PC-3 (cell line): Measurements from ENCODE around the gene MSH6. TPM values are rescaled to one million over a fixed set of nuclear protein-coding genes. Genes with fewer than 3 reads are reported as not detected.

Experiments used
- ATAC-seq: fragments of 200-7000 bp; cut with Tn5 transposase; 2 replicates; pipeline ENCODE4 v1.9.1; 2020; ENCODE audit warnings: mild to moderate bottlenecking, moderate library complexity
- BruUV-seq: library from RNA; stranded (reverse); fragments of 400-500 nt; replicated peaks from 2 replicates; lab custom pipeline; 2021; lab: Mats Ljungman, UMichigan
- CTCF ChIA-PET: fragments of 300-600 bp; sonication (Branson Sonifier 250); formaldehyde crosslinking; loops from one replicate; lab custom pipeline; 2022; ENCODE audit warnings: antibody characterized with exemption; lab: Charles Lee
- POLR2A ChIA-PET: fragments of 300-600 bp; sonication (Branson Sonifier 250); formaldehyde crosslinking; loops from one replicate; lab custom pipeline; 2022; ENCODE audit warnings: antibody characterized with exemption; ENCODE audit not compliant: unreplicated experiment; lab: Charles Lee
- DNase-seq: peaks from one replicate; pipeline ENCODE4 v3.0.0-alpha.2; 2015
- H2AFZ ChIP-seq: fragments of 300-600 bp; sonication (generic); 2 replicates; pipeline ENCODE4 v1.6.0; 2016; ENCODE audit warnings: antibody characterized with exemption, low read length
- H3F3A ChIP-seq: fragments of 300-600 bp; sonication (generic); one replicate; pipeline ENCODE4 v1.6.0; 2017; ENCODE audit warnings: antibody characterized with exemption, low read length, control low read depth, mild to moderate bottlenecking; ENCODE audit not compliant: unreplicated experiment
- H3K27ac ChIP-seq: fragments of 300-600 bp; sonication (generic); 2 replicates; pipeline ENCODE4 v1.5.1; 2016; ENCODE audit warnings: mild to moderate bottlenecking, low read length
- H3K27me3 ChIP-seq: fragments of 300-600 bp; sonication (generic); 2 replicates; pipeline ENCODE4 v1.6.1; 2016; ENCODE audit warnings: low read length, mixed read lengths
- H3K36me3 ChIP-seq: fragments of 300-600 bp; sonication (generic); 2 replicates; pipeline ENCODE4 v1.6.1; 2016; ENCODE audit warnings: low read depth, mixed run types, low read length, mixed read lengths
- H3K4me1 ChIP-seq: fragments of 300-600 bp; sonication (generic); 2 replicates; pipeline ENCODE4 v1.5.1; 2016; ENCODE audit warnings: low read length; ENCODE audit not compliant: insufficient read depth
- H3K4me2 ChIP-seq: fragments of 300-600 bp; sonication (generic); 2 replicates; pipeline ENCODE4 v1.6.0; 2016; ENCODE audit warnings: low read length
- H3K4me3 ChIP-seq: fragments of 300-600 bp; sonication (generic); 2 replicates; pipeline ENCODE4 v1.5.1; 2016; ENCODE audit warnings: mild to moderate bottlenecking, low read length, mixed read lengths
- H3K79me2 ChIP-seq: fragments of 300-600 bp; sonication (generic); 2 replicates; pipeline ENCODE4 v1.6.1; 2017; ENCODE audit warnings: low read length, mixed read lengths
- H3K9ac ChIP-seq: fragments of 300-600 bp; sonication (generic); 2 replicates; pipeline ENCODE4 v1.6.0; 2016; ENCODE audit warnings: mild to moderate bottlenecking, low read length
- H3K9me2 ChIP-seq: fragments of 300-600 bp; sonication (generic); replicated peaks from 2 replicates; pipeline ENCODE4 v1.6.1; 2016; ENCODE audit warnings: mixed run types, low read length, mixed read lengths
- H3K9me3 ChIP-seq: fragments of 300-600 bp; sonication (generic); 2 replicates; pipeline ENCODE4 v1.6.1; 2016; ENCODE audit warnings: low read length, mixed read lengths
- H4K20me1 ChIP-seq: fragments of 300-600 bp; sonication (generic); 2 replicates; pipeline ENCODE4 v1.6.1; 2016; ENCODE audit warnings: low read length, mixed read lengths
- EZH2 ChIP-seq: fragments of 300-600 bp; sonication (generic); IDR thresholded peaks from one replicate; pipeline ENCODE4 v1.6.1; 2017; ENCODE audit warnings: antibody characterized with exemption, mild to moderate bottlenecking, low read length; ENCODE audit not compliant: unreplicated experiment
- EZH2phosphoT487 ChIP-seq: fragments of 300-600 bp; sonication (generic); IDR thresholded peaks from 2 replicates; pipeline ENCODE4 v1.6.1; 2018; ENCODE audit warnings: mild to moderate bottlenecking, antibody characterized with exemption, low read length, borderline replicate concordance
- intact Hi-C: fragments of 100-400 bp; cut with micrococcal nuclease; formaldehyde crosslinking; loops from 2 replicates; pipeline ENCODE4 v1.9.0; 2023
- total RNA-seq: library from RNA; depleted of rRNA; stranded (reverse); fragments of >200 nt; gene quantifications from 2 replicates; pipeline ENCODE4 v1.2.3, GENCODE V29; 2014
- TF ChIP-seq, protein P1 (sequence below): fragments of 300-600 bp; sonication (generic); conservative IDR thresholded peaks from 2 replicates; pipeline ENCODE4 v1.5.1; 2017; ENCODE audit warnings: antibody characterized with exemption, low read depth, mild to moderate bottlenecking, low read length

The MSH6 gene
- total RNA-seq, 1 experiment from 2014 or later, result 84.9 TPM

DNA sequence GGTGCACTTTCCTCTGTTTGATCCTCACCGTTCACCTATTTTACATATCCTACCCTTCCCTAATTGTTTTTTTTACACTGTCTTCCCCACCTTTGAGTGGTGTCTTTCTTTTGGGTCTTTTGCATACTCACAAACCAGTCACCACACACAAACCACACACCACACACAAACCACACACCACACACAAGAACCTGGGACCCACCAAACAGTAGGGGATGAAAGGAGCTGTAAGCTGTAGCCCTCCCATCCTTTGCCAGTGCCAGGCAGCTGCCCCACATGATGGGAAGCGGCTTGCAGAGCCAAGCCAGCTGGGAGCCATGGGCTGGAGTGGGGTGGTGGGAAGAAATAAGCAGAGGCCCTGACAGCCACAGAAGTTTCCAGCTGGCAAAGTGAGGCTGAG is 38.9 kb upstream of the MSH6 start:
- Histone ChIP-seq H3K36me3 (no peaks in the 10 kb centered on the region), H3K27me3 (peaks cover 18% of the 10 kb centered on the region), H4K20me1 (no peaks in the 10 kb centered on the region), H3K4me1 (no peaks in the 10 kb centered on the region), H3F3A (no peaks in the 10 kb centered on the region), H3K9ac (no peak overlapping the region), H3K79me2 (no peaks in the 10 kb centered on the region), H3K4me3 (no peak overlapping the region), H3K4me2 (no peak overlapping the region), H3K27ac (no peak overlapping the region), H3K9me3 (no peaks in the 10 kb centered on the region), H3K9me2 (no peaks in the 10 kb centered on the region), H2AFZ (no peak overlapping the region)
- no TSS peak for BruUV-seq
- DNase-seq, result no peak
- ChIA-PET CTCF (no interaction called here), POLR2A (no interaction called here)
- intact Hi-C loops, result no loop called here
- no peak for ATAC-seq
- TF ChIP-seq EZH2phosphoT487, result no peak
- no peak for TF ChIP-seq EZH2
- TF ChIP-seq, protein P1, sequence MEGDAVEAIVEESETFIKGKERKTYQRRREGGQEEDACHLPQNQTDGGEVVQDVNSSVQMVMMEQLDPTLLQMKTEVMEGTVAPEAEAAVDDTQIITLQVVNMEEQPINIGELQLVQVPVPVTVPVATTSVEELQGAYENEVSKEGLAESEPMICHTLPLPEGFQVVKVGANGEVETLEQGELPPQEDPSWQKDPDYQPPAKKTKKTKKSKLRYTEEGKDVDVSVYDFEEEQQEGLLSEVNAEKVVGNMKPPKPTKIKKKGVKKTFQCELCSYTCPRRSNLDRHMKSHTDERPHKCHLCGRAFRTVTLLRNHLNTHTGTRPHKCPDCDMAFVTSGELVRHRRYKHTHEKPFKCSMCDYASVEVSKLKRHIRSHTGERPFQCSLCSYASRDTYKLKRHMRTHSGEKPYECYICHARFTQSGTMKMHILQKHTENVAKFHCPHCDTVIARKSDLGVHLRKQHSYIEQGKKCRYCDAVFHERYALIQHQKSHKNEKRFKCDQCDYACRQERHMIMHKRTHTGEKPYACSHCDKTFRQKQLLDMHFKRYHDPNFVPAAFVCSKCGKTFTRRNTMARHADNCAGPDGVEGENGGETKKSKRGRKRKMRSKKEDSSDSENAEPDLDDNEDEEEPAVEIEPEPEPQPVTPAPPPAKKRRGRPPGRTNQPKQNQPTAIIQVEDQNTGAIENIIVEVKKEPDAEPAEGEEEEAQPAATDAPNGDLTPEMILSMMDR, result no peak

DNA sequence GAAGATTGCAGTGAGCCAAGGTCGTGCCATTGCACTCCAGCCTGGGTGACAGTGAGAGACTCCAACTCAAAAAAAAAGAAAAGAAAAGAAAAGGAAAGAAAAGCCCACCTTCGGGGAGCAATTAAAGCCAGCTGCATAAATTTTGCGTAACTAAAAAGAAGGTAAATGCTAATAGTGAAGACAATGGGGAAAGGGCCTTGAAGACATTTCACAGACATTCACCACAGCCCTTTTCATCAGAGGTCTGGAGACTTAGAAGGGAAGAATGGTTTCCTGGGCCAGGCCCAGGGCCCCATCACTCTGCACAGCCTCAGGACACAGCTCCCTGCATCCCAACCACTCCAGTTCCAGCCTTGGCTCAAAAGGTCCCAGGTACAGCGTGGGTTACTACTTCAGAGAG is 35.1 kb upstream of the MSH6 start:
- Histone ChIP-seq H3K4me3 (no peak overlapping the region), H2AFZ (no peak overlapping the region), H3K4me2 (no peak overlapping the region), H3K27me3 (peaks cover 6% of the 10 kb centered on the region; the same call in 1 of the 2 replicates), H3K36me3 (no peaks in the 10 kb centered on the region), H3K27ac (no peak overlapping the region), H3K9me3 (no peaks in the 10 kb centered on the region), H4K20me1 (no peaks in the 10 kb centered on the region), H3F3A (no peaks in the 10 kb centered on the region), H3K9ac (no peak overlapping the region), H3K9me2 (no peaks in the 10 kb centered on the region), H3K79me2 (no peaks in the 10 kb centered on the region), H3K4me1 (no peaks in the 10 kb centered on the region)
- TF ChIP-seq EZH2, result no peak
- TF ChIP-seq, protein P1, result no peak
- no peak for TF ChIP-seq EZH2phosphoT487
- DNase-seq (no peak), ATAC-seq (no peak)
- intact Hi-C loops, result no loop called here
- ChIA-PET CTCF (no interaction called here), POLR2A (no interaction called here)
- no TSS peak for BruUV-seq

DNA sequence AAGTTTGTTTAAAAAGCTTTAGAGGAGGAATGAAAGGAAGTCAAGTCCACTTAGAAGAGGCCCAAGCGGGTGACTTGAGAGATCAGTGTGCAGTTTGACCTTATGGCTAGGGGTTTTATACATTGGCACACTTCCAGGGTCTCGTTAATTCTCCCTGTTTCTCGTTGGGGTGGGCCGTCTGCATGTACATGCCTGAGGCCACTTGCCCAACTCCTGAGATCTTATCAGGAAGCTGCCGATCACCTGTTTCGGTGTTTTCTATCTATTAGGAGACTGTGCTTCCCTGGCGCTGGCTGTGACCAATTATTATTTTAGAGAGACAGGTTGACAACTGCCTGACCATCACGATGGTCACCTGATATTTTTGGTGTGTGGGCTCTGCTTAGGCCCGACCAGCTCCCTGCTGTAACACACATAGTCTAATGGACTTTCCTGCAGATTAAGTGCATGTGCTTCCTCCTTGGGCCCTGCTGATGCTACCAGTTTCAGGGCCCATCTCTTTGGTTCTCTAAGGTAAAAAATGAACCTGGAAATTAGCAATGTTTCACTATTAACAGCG is 31.0 kb upstream of the MSH6 start:
- Histone ChIP-seq H3K36me3 (no peaks in the 10 kb centered on the region), H3K9me3 (no peaks in the 10 kb centered on the region), H3K4me3 (no peak overlapping the region), H3K9me2 (no peaks in the 10 kb centered on the region), H3K27ac (no peak overlapping the region), H3F3A (no peaks in the 10 kb centered on the region), H4K20me1 (no peaks in the 10 kb centered on the region), H3K79me2 (no peaks in the 10 kb centered on the region), H3K4me2 (no peak overlapping the region), H2AFZ (no peak overlapping the region), H3K27me3 (no peaks in the 10 kb centered on the region), H3K9ac (no peak overlapping the region), H3K4me1 (no peaks in the 10 kb centered on the region)
- TF ChIP-seq EZH2, result no peak
- no peak for TF ChIP-seq EZH2phosphoT487
- TF ChIP-seq, protein P1, result no peak
- intact Hi-C loops, result no loop called here
- ATAC-seq, result no peak
- POLR2A ChIA-PET, result no interaction called here
- CTCF ChIA-PET, result no interaction called here
- no TSS peak for BruUV-seq
- DNase-seq, result no peak
